ENCODE data around the gene COL10A1.

COL10A1 gene

GRCh38 chr6:116078945-116079344, 47.0 kb downstream of the COL10A1 start:
- no peak for DNase-seq

GRCh38 chr6:116078522-116078921, 47.4 kb downstream of the COL10A1 start:
- no peak for DNase-seq

- DNase-seq, result no peak
These were observed 51.1 kb downstream of the COL10A1 start for GRCh38 chr6:116074732-116075390.

GRCh38 chr6:116073765-116074440, 52.0 kb downstream of the COL10A1 start:
- no peak for DNase-seq

GRCh38 chr6:116072368-116072767, 53.6 kb downstream of the COL10A1 start:
- DNase-seq, result no peak

GRCh38 chr6:116070616-116071389, 55.1 kb downstream of the COL10A1 start:
- DNase-seq, result no peak

- DNase-seq, result no peak
These were observed 55.8 kb downstream of the COL10A1 start for GRCh38 chr6:116070101-116070500.

Measured in DMS79 treated with DMSO at 0.1 percent for 48 hours (cell line).